HG03575 (cell line): ENCODE measurements around the gene KCNMA1.

Experiments
- ATAC-seq: cut with Tn5 transposase; IDR thresholded peaks from one replicate; pipeline ENCODE4 v1.9.1; 2021; ENCODE audit not compliant: unreplicated experiment, insufficient number of reproducible peaks, low FRiP score; ENCODE audit errors: extremely low read depth

The KCNMA1 gene

DNA sequence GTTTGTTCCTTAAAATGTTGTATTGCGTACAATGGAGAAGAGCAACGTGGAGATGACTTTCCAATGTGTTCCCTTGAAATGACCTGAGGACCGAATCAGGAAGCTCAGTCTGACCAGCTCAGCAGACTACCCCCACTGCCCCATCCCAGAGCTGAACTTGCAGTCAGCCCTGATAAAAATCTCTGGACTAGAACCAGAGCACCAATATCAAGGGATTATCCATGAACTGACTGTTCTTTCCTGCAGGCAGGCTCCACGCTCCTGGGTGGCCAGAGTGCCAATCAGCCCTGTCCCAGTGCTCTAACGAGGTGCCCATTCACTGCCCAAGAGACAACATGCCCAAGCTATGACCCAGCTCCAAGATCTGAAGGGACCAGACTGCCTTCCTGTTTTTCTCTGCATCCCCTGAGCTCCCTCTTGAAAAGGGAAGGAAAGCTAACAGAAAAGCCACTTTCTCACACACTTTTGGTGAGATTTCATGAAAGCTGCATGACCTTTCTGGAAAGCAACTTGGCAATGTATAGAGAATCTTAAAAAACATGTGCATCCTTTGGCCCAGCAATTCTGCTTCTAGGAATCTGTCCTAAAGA lies 130.2 kb downstream of the KCNMA1 start:
- no peak for ATAC-seq

GRCh38 chr10:77506517-77507200 lies 130.9 kb downstream of the KCNMA1 start:
- ATAC-seq = no peak

GRCh38 chr10:77505431-77506334 lies 131.9 kb downstream of the KCNMA1 start:
- ATAC-seq = no peak

- no peak for ATAC-seq
Observed at GRCh38 chr10:77504873-77505257, 132.7 kb downstream of the KCNMA1 start.

DNA sequence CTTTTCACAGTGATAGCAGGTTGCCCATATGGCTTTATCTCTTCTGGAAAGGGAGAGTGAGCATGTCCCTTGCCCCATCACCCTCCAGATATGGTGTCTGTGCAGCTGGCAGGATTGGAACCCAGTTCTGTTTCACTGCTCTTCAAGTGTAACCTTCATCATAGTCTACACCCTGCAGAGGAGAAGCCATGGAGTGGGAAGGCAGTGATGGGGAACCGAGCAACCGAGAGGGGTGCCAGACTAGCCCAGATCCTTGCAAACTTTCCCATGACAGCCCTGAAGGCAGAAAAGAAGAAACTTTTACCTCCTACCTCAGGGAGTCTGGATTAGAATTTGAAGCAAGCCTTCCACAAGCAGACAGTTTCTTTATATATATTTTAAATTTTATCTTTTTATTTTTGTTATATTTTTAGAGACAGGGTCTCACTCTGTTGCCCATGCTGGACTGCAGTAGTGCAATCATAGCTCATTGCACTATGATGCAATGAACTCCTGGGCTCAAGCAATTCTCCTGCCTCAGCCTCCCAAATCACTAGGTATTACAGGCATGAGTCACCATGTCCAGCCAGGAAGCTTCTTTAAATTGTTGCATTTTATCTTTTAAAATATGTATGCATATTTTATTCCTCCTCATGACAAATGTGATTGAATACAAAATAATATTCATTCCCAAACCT lies 133.3 kb downstream of the KCNMA1 start:
- ATAC-seq = no peak

DNA sequence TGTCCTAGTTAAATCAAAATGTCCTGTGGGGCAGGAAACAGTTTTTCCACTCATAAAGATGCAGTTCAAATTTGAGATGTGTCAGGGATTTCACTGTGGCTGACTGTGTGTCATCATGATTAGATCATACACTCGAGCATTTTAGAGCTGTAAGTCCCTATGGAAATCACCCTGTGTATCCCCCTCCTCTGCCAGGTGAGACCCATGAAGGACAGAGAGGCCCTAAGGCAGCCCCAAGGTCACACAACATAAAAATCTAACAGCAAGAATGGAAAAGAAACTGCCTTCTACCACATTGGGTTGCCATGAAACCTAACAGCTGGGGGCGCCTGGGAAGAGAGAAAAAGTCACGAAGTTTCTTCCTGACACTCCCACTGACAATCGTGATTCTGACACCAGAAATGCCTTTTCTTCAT lies 135.8 kb downstream of the KCNMA1 start:
- no peak for ATAC-seq

DNA sequence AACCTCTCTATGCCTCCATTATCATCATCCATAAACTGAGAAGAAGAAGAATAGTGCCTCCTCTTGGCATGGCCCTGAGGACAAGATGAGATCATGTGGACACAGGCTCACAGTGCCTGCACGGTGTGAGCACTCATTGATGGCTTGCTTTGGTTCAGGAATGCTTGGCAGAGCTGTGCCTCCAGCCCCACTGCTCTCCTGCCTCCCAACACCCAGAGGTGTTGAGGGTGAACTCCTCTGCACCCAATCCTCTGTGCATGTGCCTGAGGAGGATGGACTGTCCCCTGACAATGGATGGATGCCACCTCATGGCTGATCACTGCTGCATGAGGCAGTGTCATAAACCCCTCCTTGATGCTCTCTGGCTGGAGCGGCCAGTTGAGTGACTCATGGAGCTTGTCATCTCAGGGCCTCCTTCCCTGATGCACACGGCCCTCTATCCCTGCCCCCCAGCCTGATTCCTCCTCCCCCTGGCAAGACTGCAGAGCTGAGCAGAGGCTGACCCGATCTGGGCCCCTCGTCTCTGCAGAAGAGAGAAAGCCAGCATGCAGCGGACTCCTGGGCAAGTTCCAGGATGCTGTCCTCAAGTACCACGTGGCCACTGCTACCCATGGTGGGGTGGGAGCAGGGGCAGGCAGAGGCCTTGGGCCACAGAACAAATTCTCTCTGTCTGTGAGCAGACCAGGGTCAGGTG lies 136.3 kb downstream of the KCNMA1 start:
- ATAC-seq = no peak

DNA sequence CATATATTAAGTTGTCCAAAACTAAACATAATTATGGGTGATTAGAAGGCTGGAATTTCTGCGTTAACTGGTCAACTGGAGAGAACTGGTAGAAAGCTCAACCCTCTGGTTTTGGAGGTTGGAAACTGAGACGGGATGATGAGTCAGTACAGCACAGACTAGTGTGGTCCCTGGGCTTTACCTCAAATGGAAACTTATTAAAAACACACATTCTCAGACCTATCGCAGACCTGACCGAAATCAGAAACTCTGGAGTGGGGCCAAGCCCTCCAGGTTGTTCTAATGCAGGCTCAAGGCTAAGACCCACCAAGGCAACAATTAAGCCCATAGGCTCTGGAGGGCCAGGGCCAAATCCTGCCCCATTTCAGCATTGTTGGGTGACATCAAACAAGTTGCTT lies 136.9 kb downstream of the KCNMA1 start:
- ATAC-seq = peak; percentile 71

DNA sequence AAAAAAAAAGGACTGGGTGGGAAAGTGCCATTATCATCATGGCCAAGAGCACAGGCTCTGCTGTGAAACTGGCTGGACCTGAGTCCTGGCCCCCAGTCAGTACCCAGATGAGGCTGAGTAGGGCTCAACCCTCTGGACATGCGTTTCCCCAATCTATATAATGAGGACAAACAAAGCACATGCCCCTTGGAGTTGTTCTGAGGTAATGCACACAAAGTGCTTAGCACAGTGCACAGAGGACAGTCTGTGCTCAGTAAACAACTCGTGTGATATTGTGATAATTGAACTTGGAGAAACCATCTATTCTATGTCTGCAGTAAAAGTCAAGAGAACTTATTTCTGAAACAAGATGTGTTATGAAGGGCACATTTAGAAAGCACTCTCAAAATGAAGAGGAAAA lies 138.8 kb downstream of the KCNMA1 start:
- no peak for ATAC-seq

- ATAC-seq = no peak
Observed at GRCh38 chr10:77498210-77498609, 139.4 kb downstream of the KCNMA1 start.

DNA sequence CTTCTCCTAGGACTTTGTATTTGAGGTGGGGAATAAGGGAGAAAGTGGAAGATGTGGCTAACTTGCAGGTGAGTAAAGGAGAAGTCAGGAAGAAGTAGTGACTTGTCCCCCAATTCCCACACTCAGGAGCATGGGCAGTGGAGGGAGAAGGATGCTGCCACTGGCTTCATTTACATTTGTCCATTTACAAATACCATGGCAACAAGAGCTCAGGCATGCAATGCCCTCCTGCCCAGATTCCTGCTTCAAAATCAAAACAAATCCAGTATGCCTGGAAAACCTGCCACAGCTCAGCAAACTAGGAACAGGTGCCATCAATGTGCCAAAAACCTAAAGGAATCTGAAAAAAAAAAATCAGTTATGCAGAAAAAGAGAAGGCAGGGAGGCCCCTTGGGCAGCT lies 139.9 kb downstream of the KCNMA1 start:
- no peak for ATAC-seq

DNA sequence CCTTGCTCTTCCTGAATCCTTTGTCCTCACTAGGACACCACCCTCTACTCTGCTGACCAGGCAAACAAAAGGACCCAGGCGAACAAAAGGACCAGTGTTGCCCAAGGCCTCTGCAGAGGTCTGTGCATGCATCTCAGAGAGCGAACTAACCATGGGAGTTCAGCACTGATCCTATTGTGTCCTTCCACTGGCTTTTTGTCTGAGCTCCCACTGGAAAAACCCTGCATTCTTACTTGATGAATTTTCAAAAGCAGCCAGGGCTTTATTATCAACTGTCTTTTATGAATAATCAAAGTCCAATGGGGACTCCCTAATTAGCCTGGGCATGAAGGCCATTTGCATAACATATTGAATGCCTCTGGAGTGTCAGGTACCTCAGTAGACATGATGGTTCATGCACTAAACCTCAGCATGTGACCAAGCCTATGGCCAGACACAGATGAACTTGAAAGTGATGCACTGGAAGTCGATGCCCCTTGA lies 140.6 kb downstream of the KCNMA1 start:
- no peak for ATAC-seq

DNA sequence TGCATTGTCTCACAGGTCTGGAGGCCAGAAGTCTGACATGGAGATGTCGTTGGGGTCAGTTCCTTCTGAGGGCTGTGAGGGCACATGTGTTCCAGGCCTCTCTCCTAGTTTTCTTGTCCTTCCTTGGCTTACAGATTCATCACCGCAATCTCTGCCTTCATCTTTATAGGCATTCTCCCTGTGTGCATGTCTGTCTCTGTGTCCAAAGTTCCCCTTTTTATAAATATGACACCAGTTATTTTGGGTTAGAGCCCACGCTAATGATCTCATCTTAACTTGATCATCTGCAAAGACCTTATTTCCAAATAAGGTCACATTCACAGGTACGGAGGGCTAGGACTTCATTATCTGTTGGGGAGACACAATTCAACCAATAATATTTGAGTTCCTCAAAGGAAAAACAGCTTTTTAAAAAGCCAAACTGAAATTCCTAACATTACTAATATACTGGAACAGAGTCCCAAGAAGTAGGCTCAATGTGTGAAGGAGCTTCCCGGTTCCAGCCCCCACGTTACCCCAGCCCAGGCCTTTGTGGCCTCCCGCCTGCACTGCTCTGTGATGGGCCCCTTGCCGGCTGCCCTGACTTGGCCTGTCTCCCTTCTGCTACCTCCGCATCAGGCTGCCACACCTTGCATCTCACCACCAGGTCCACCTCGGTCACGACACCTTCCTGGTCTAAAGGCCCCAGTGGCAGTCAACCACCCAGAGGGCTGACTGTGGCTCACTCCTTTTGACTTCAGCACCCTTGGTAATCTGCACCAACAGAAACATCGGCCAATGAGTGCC lies 142.7 kb downstream of the KCNMA1 start:
- ATAC-seq = no peak

GRCh38 chr10:77494327-77494726 lies 143.3 kb downstream of the KCNMA1 start:
- no peak for ATAC-seq

GRCh38 chr10:77493851-77494261 lies 143.8 kb downstream of the KCNMA1 start:
- no peak for ATAC-seq

- no peak for ATAC-seq
Observed at GRCh38 chr10:77493239-77493806, 144.3 kb downstream of the KCNMA1 start.

GRCh38 chr10:77492368-77492994 lies 145.1 kb downstream of the KCNMA1 start:
- ATAC-seq = no peak
